Measurements from ENCODE around the gene PI4K2B.
A peak's percentile ranks its signal among the peaks of the same experiment; 100 is the strongest.
"Not testable (repeated sequence)": the region's sequence is repeated elsewhere in the genome, so short reads cannot be mapped to it uniquely, and the experiment has no call there.

Gene PI4K2B

DNA sequence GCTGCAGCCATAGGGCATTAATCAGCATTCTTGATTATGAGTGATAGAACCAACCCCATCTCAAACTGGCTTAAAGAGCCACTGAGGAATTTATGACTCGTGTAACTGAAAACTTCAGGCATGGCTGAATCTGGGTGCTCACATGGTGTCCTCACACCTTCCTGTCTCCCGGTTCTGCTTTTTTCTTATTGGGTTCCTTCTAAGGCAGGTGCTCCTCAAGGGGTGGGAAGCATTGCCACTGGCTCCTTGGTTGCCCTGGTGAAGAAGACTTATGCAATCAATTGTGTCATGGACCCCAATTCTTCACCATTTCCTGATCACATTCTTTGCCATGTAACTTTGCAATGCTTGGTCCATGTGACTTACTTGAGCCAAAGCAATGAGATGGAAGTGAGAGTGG is 74.5 kb downstream of the PI4K2B start:
- DNase-seq = no peak

DNA sequence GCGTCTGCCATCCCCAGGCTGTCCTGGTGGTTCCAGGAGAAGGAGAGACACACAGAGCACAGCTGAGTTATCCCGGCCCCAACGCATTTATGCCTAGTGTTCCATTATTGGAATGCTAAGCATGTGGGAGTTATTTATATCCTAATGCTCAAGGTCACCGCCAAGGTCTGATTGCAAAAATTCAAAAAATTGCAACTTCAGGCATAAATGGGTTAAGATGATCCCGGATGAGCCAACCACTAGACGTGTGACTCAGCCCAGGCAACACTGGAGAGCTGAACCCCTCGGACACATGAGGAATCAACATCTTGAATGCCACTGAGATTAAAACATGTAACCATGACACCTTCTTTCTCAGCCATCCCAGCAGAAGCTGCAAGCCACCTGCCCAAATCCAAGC is 74.9 kb downstream of the PI4K2B start:
- no peak for DNase-seq

DNA sequence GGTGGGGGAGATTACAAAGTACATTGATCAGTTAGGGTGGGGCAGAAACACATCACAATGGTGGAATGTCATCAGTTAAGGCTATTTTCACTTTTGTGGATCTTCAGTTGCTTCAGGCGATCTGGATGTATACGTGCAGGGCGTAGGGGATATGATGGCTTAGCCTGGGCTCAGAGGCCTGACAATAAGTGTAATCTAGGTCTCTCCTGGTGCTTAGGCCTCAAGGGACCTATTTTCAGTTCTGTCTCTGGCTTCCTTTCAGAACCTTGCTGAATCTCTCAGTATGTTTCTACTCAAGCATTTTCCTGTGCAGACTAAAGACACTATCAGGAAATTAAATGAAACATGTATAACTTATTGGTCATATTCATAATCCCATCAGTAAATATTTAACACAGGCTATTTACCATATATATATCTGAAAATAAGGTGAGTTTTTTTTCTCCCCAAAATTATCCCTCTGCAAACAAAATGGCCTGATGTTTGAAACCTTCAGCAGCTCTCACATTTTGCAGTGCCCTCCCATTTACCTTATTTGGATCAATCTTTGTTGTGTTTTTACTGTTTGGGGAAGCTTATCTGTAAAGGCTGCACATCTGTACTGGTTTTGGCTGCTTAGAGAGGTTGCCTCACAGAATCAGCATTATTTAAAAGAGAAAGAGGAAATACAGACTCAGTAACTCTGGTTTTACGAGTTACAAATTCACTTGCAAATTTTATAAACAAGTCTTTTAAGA is 76.4 kb downstream of the PI4K2B start:
- no peak for DNase-seq

DNA sequence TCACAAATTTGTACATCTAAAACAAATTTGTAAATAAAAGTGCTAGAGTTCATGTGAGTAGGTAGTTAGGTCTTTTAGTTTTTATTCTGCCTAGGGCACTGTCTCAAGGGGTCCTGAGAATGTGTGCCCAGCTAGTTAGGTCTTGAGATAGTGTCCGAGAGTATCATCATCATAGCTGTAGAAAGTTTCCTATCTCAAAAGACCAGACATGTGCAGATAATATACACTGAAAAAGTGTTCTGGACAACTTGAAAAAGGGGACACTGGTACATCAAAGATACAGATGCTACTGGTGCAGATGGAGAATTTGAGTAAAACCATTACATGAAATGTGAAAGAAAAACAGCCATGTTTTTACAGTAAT is 77.0 kb downstream of the PI4K2B start:
- DNase-seq = no peak

DNA sequence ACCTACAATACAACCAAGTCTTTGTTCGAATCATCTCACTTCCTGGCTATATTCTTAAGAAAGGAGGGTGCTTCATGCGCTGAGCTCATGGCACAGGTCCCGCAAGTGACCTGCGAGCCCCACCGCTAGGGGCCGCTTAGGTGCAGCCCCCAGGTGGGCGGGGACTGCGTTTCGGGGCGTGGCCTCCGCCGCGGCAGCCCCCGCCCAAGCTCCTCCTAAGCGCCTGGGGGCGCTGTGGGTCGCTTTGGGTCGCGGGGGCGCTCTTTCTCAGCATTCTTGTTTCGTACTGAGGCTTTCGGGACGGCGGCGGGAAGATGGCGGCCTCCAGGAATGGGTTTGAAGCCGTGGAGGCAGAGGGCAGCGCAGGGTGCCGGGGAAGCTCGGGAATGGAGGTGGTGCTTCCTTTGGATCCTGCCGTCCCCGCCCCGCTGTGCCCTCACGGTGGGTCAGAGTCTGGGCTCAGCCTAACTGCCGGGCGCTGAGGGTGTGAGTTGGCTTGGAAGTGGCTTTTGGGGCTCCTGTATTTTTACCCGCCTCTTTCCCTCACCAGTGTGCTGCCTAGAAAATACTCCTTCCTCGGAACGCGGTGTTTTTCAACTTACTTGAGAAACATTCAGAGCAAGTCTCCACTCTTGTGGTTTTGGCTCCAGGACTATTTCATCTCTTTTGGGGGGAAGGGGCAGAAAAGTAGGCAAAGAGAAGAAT is 78.8 kb downstream of the PI4K2B start, which contains the start of gene ZCCHC4:
TSS of gene ZCCHC4 (plus strand) at position 279 of the 705 bp plus-strand sequence. CDS start at position 315, 36 bp downstream.
- DNase-seq = peak; percentile 44 to 91

DNA sequence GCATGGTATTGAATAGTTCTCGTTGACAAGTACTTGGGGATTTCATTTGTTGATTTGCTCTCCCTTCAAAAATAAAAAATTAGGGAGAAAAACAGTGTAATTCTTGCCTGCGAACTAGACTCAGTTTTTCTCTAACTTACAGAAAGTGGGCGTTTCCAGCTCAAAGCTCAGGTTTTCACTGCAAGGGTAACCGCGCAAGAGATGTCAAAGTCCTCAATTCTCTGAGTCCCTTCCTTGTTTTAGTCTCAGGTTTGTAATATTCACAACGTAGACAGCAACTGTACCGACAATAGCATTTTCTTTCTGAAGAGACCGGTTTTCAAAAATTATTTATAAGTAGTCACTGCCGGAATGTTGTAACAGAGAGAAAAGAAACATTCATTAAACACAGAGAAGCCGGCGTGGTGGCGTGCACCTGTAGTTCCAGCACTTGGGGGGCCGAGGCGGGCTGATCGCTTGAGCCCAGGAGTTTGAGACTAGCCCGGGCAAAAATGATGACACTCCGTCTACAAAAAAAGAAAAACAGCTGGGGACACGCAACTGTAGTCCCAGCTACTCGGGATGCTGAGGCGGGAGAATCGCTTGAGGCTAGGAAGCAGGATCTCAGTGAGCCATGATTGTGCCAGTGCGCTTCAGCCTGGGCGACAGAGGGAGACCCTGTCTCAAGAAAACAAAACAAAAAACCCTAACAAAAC is 79.5 kb downstream of the PI4K2B start:
- DNase-seq = no peak

DNA sequence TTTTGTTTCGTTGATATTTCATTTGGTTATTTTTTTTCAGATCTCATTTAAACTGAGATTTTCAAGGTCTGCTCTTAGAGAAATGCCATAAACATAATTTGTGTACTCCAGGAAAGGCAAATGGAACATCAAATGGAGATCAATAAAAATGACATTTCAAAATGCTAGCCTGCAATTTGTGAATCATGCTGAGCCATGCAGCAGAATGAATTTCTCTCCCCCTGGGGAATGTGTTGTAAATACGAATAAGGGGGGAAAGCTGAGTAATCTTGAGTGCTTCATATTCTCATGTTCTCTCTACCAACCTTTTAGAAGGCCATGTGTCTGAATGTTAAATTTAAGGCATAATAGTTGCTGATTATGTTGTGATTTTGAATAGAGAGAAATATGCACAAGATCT is 86.5 kb downstream of the PI4K2B start:
- DNase-seq = no peak

DNA sequence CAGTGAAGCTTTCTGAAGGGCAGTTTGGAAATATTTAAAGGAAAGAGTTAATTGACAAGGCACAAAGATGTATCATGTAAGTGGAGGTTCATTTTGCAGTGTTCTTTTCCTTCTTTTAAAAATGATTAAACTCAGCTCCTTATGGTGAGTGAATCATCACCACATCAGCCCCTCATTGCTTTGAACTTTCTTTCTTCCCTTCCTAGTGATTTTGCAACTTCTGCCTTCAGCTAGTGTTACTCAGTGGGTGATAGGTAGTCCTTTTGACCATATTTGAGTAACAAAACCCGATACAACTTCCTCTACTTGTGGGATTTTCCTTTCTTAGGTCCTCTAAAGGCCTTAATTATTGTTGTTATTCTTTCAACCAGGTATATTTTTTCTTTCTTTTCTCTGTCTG is 86.9 kb downstream of the PI4K2B start:
- DNase-seq = no peak

DNA sequence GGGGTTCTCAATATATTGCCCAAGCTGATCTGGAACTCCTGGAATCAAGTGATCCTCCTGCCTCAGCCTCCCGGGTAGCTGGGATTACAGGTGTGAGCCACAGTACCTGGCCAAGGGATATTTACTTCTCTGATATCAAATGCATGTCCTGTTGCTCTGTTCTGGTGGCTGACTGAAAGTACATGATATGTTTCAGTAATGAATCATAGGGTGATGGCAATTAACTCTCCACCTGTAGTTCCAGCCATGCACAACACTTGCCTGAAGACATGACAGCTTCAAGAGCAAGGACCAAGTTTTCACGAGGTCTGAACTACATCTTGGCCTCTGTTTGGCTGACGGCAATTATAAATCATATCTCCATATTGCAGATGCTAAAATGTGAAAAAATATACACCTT is 87.9 kb downstream of the PI4K2B start:
- no peak for DNase-seq

DNA sequence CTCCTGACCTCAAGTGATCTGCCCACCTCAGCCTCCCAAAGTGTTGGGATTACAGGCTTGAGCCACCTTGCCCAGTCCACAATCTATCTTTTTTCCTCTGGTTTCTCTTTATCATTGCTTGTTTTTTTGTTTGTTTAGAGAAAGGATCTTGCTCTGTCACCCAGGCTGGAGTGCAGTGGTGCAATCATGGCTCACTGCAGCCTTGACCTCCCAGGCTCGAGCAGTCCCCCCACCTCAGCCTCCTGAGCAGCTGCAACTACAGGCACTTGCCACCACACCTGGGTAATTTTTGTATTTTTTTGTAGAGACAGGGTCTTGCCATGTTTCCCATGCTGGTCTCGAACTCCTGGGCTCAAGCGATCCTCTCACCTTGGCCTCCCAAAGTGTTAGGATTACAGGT is 94.6 kb downstream of the PI4K2B start:
- not testable (repeated sequence) for DNase-seq

Data from NCI-H446 (cell line).